OCI-LY1 (cell line): ENCODE results near the gene IRF4.

Experiments
- CTCF ChIP-seq: fragments of 200-600 bp; sonication (generic), shearing (Covaris generic); IDR thresholded peaks from 2 replicates; pipeline ENCODE4 v1.5.1; 2017; ENCODE audit warnings: mild to moderate bottlenecking, antibody characterized with exemption, low read length, moderate library complexity, mixed read lengths
- EZH2 ChIP-seq: fragments of 200-600 bp; sonication (generic), shearing (Covaris generic); IDR thresholded peaks from 2 replicates; pipeline ENCODE4 v1.8.0; 2017; ENCODE audit warnings: borderline replicate concordance, mixed run types, mild to moderate bottlenecking, antibody characterized with exemption, low read length, moderate library complexity, mixed read lengths

GRCh38 chr6:455835-456234 lies 64.3 kb downstream of the IRF4 start:
- TF ChIP-seq CTCF (no peak), EZH2 (no peak)
